ENCODE results near the gene TAF4. TPM values are rescaled to one million over a fixed set of nuclear protein-coding genes. Genes with fewer than 3 reads are reported as not detected.

TAF4 gene
- total RNA-seq, 3 donors from 2014 or later = 11.1 to 13.0 (median 12.7) TPM

- Histone ChIP-seq H3K4me3 (no peak overlapping the region), H3K27ac (no peak overlapping the region), H3K9me3 (peaks cover 17 to 18% of the 10 kb centered on the region in 2 donors), H3K36me3 (no peaks in the 10 kb centered on the region), H3K4me1 (no peaks in the 10 kb centered on the region), H3K27me3 (no peaks in the 10 kb centered on the region)
- no peak for DNase-seq (ENCODE audit: low spot score in 2 of 2)
- intact Hi-C loops (cut with DNase I; ENCODE audit: low total_unique reads) = no loop called here
- TF ChIP-seq POLR2AphosphoS5 (IDR thresholded peaks at IDR 0.05) (no peak), POLR2A (IDR thresholded peaks at IDR 0.05) (no peak), CTCF (IDR thresholded peaks at IDR 0.05) (no peak)
Measured at GRCh38 chr20:62096421-62097380, 31.0 kb upstream of the TAF4 start.

GRCh38 chr20:62089393-62089792, 23.7 kb upstream of the TAF4 start:
- Histone ChIP-seq H3K4me1 (no peaks in the 10 kb centered on the region), H3K4me3 (no peak overlapping the region), H3K27ac (no peak overlapping the region), H3K36me3 (no peaks in the 10 kb centered on the region), H3K9me3 (no peaks in the 10 kb centered on the region), H3K27me3 (peaks cover 0 to 18% of the 10 kb centered on the region in 2 donors)
- TF ChIP-seq POLR2A (IDR thresholded peaks at IDR 0.05) (no peak), CTCF (IDR thresholded peaks at IDR 0.05) (no peak), POLR2AphosphoS5 (IDR thresholded peaks at IDR 0.05) (no peak)
- intact Hi-C loops (cut with DNase I; ENCODE audit: low total_unique reads) = no loop called here
- DNase-seq (ENCODE audit: low spot score in 2 of 2) = no peak

GRCh38 chr20:62088258-62089127, 22.8 kb upstream of the TAF4 start:
- intact Hi-C loops (cut with DNase I; ENCODE audit: low total_unique reads) = no loop called here
- Histone ChIP-seq H3K27ac (no peak overlapping the region), H3K36me3 (no peaks in the 10 kb centered on the region), H3K27me3 (peaks cover 0 to 18% of the 10 kb centered on the region in 2 donors), H3K4me3 (no peak overlapping the region), H3K4me1 (no peaks in the 10 kb centered on the region), H3K9me3 (no peaks in the 10 kb centered on the region)
- no peak for DNase-seq (ENCODE audit: low spot score in 2 of 2)
- TF ChIP-seq POLR2AphosphoS5 (IDR thresholded peaks at IDR 0.05) (no peak), CTCF (IDR thresholded peaks at IDR 0.05) (no peak)

- Histone ChIP-seq H3K9me3 (no peaks in the 10 kb centered on the region), H3K27me3 (peaks cover 0 to 18% of the 10 kb centered on the region in 2 donors), H3K4me1 (no peaks in the 10 kb centered on the region), H3K36me3 (no peaks in the 10 kb centered on the region), H3K4me3 (no peak overlapping the region), H3K27ac (no peak overlapping the region)
- intact Hi-C loops (cut with DNase I; ENCODE audit: low total_unique reads) = no loop called here
- TF ChIP-seq CTCF (IDR thresholded peaks at IDR 0.05) (no peak), POLR2A (IDR thresholded peaks at IDR 0.05) (no peak), POLR2AphosphoS5 (IDR thresholded peaks at IDR 0.05) (no peak)
- DNase-seq (ENCODE audit: low spot score in 2 of 2) = no peak
Measured at GRCh38 chr20:62087632-62088031, 22.0 kb upstream of the TAF4 start.
